H1 (cell line): ENCODE results near the gene C11orf58. TPM values are rescaled to one million over a fixed set of nuclear protein-coding genes. Genes with fewer than 3 reads are reported as not detected.

ENCODE experiments used
- ASH2L ChIP-seq: fragments of 200-600, 300-600 bp; sonication (generic); IDR thresholded peaks from one replicate; pipeline ENCODE4 v1.7.1; 2017; ENCODE audit warnings: low read length
- BACH1 ChIP-seq: IDR thresholded peaks from 2 replicates; pipeline ENCODE4 v1.6.1; 2012; ENCODE audit warnings: low read length, improper control_type of control experiment
- BCL11A ChIP-seq, 2 experiments: IDR thresholded peaks; one replicate each; pipeline ENCODE4 v1.6.1; 2011; ENCODE audit warnings: low read depth in 2 of 2, low read length in 2 of 2, mild to moderate bottlenecking in 2 of 2
- BRCA1 ChIP-seq: IDR thresholded peaks from 2 replicates; pipeline ENCODE4 v1.6.1; 2012; ENCODE audit warnings: low read depth, low read length, improper control_type of control experiment
- CTBP2 ChIP-seq: IDR thresholded peaks from 2 replicates; pipeline ENCODE4 v1.7.0; 2011; ENCODE audit warnings: borderline replicate concordance, mild to moderate bottlenecking, moderate library complexity, mixed read lengths, low read length; ENCODE audit not compliant: insufficient read depth, insufficient read length
- HDAC6 ChIP-seq: IDR thresholded peaks from one replicate; pipeline ENCODE4 v1.7.1; 2012; ENCODE audit warnings: low read depth, mild to moderate bottlenecking, inconsistent platforms, low read length, moderate library complexity
- NANOG ChIP-seq: IDR thresholded peaks from 2 replicates; pipeline ENCODE4 v1.6.1; 2011; ENCODE audit warnings: low read length, low read depth, mild to moderate bottlenecking, inconsistent platforms; ENCODE audit not compliant: insufficient read depth, poor library complexity, severe bottlenecking
- TCF12 ChIP-seq: IDR thresholded peaks from 2 replicates; pipeline ENCODE4 v1.6.1; 2011; ENCODE audit warnings: low read depth, mild to moderate bottlenecking, low read length
- polyA plus RNA-seq, 7 experiments: library from polyadenylated mRNA; depleted of rRNA in 3 of 7; stranded (reverse) in 5 of 7; unstranded in 2 of 7; fragments of >200 nt in 5 of 7; fragments of 200-250 nt in 2 of 7; gene quantifications; 1 replicate in 5 of 7; 2 replicates in 1 of 7; 4 replicates in 1 of 7; pipeline versions ENCODE4 v1.2.1 to v1.2.3, GENCODE V29; 2011 to 2013; ENCODE audit warnings: missing spikeins in 2 of 7, mixed read lengths in 2 of 7
- total RNA-seq: library from RNA; stranded (reverse); fragmentation: NEBNext Ultra II Directional; extraction: Animal tissue kit (Norgen Biotek cat#: 25700); gene quantifications from 2 replicates; pipeline ENCODE4 v1.2.1, GENCODE V29; 2021

Gene C11orf58
- total and polyA plus RNA-seq, 2 of the 8 experiments (the other 6 are each of a cell fraction or from before 2014, with no cell fraction given), result 70.7 to 181 TPM

DNA sequence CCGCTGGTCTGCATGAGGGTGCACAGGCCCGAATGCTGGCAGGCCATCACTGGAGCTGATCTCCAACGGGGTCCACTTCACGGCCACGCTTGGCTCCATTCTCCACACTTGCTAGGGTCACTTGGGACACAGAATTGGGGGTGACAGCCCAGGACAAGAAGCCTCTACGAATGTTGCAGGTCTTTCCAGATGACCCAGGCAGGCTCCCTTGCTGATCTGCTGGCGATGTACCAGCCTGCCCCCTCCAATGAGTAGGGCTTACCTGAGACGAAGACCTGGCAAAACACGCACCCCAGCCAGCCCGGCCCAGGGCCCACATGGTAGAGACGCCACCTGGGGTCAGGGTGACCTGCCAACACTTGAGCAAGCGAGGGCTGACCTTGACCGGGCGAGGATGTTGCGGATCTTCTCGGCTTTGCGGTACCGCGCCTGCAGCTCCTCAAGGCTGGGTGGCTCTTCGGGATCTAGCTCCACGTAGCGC is 44.9 kb downstream of the C11orf58 start (continued):
- TF ChIP-seq BCL11A (IDR thresholded peaks at IDR 0.05; ENCODE audit: low read depth in 2 of 2, low read length in 2 of 2) (no peak), ASH2L (no peak), CTBP2 (no peak), TCF12 (no peak), BRCA1 (no peak), BACH1 (no peak), NANOG (no peak), HDAC6 (no peak)
